ENCODE measurements around the gene TES.
"Not testable (repeated sequence)": the region's sequence is repeated elsewhere in the genome, so short reads cannot be mapped to it uniquely, and the experiment has no call there.

TES gene

GRCh38 chr7:116279217-116279616 lies 68.9 kb downstream of the TES start:
- Histone ChIP-seq H3K9me3 (ENCODE audit: control insufficient read depth, insufficient read depth, low read length) (no peaks in the 10 kb centered on the region), H3K4me1 (ENCODE audit: control insufficient read depth, insufficient read depth, low read length) (no peaks in the 10 kb centered on the region), H3K9ac (ENCODE audit: low read depth, low read length) (no peak overlapping the region), H3K36me3 (ENCODE audit: control insufficient read depth, insufficient read depth, low read length) (no peaks in the 10 kb centered on the region), H3K27me3 (ENCODE audit: control insufficient read depth, insufficient read depth, low read length) (no peaks in the 10 kb centered on the region), H3K4me3 (ENCODE audit: low read depth, low read length) (no peak overlapping the region)

DNA sequence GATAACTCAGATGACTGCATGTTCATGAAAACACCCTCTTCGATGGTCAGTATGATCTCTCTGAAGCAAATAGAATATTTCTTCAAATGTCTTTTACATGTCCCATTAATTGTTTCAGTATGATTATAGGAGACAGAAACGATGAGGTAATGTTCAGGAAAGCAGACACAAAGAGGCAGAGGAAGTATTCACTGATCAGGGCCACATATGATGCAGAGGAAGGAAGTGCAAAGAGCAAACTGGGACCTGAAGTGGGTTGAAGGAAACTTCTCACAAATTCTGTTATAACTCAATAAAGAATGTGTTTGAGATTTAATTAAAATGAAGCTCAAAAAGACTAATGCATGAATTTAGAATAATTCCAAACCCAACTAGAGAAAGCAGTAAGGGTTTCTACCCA lies 70.5 kb downstream of the TES start:
- H3K4me3 ChIP-seq (ENCODE audit: low read depth, low read length) = no peak overlapping the region
- no peak overlapping the region for H3K9ac ChIP-seq (ENCODE audit: low read depth, low read length)
- no peaks in the 10 kb centered on the region for H3K9me3 ChIP-seq (ENCODE audit: control insufficient read depth, insufficient read depth, low read length)
- H3K36me3 ChIP-seq (ENCODE audit: control insufficient read depth, insufficient read depth, low read length) = no peaks in the 10 kb centered on the region
- H3K27me3 ChIP-seq (ENCODE audit: control insufficient read depth, insufficient read depth, low read length) = no peaks in the 10 kb centered on the region
- H3K4me1 ChIP-seq (ENCODE audit: control insufficient read depth, insufficient read depth, low read length) = no peaks in the 10 kb centered on the region

GRCh38 chr7:116283595-116284204 lies 73.4 kb downstream of the TES start:
- H3K4me3 ChIP-seq (ENCODE audit: low read depth, low read length) = no peak overlapping the region
- no peaks in the 10 kb centered on the region for H3K9me3 ChIP-seq (ENCODE audit: control insufficient read depth, insufficient read depth, low read length)
- no peaks in the 10 kb centered on the region for H3K4me1 ChIP-seq (ENCODE audit: control insufficient read depth, insufficient read depth, low read length)
- no peak overlapping the region for H3K9ac ChIP-seq (ENCODE audit: low read depth, low read length)
- H3K27me3 ChIP-seq (ENCODE audit: control insufficient read depth, insufficient read depth, low read length) = no peaks in the 10 kb centered on the region
- no peaks in the 10 kb centered on the region for H3K36me3 ChIP-seq (ENCODE audit: control insufficient read depth, insufficient read depth, low read length)

GRCh38 chr7:116284390-116284789 lies 74.1 kb downstream of the TES start:
- Histone ChIP-seq H3K4me3 (ENCODE audit: low read depth, low read length) (no peak overlapping the region), H3K27me3 (ENCODE audit: control insufficient read depth, insufficient read depth, low read length) (no peaks in the 10 kb centered on the region), H3K9me3 (ENCODE audit: control insufficient read depth, insufficient read depth, low read length) (no peaks in the 10 kb centered on the region), H3K4me1 (ENCODE audit: control insufficient read depth, insufficient read depth, low read length) (no peaks in the 10 kb centered on the region), H3K9ac (ENCODE audit: low read depth, low read length) (no peak overlapping the region), H3K36me3 (ENCODE audit: control insufficient read depth, insufficient read depth, low read length) (no peaks in the 10 kb centered on the region)

- Histone ChIP-seq H3K9me3 (ENCODE audit: control insufficient read depth, insufficient read depth, low read length) (no peaks in the 10 kb centered on the region), H3K4me3 (ENCODE audit: low read depth, low read length) (no peak overlapping the region), H3K4me1 (ENCODE audit: control insufficient read depth, insufficient read depth, low read length) (no peaks in the 10 kb centered on the region), H3K27me3 (ENCODE audit: control insufficient read depth, insufficient read depth, low read length) (no peaks in the 10 kb centered on the region), H3K36me3 (ENCODE audit: control insufficient read depth, insufficient read depth, low read length) (no peaks in the 10 kb centered on the region), H3K9ac (ENCODE audit: low read depth, low read length) (no peak overlapping the region)
Measured at GRCh38 chr7:116285252-116285651, 74.9 kb downstream of the TES start.

DNA sequence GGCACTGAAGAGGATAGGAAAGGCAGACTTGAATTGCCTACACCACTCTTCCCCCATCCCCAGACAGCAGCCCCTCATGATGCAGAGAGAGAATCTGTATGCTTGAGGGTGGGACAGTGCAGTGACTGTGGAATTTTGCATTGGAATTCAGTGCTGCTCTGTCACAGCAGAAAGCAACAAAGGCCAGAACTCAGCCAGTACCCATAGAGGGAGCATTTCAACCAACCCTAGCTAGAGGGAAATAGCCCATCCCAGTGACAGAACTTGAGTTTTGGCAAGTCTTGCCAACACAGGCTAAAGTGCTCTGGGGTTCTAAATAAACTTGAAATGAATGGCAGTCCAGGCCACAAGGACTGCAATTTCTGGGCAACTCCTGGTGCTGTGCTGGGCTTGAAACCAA lies 80.4 kb downstream of the TES start:
- H3K4me1 ChIP-seq (ENCODE audit: control insufficient read depth, insufficient read depth, low read length) = no peaks in the 10 kb centered on the region
- no peak overlapping the region for H3K4me3 ChIP-seq (ENCODE audit: low read depth, low read length)
- no peaks in the 10 kb centered on the region for H3K27me3 ChIP-seq (ENCODE audit: control insufficient read depth, insufficient read depth, low read length)
- H3K9me3 ChIP-seq (ENCODE audit: control insufficient read depth, insufficient read depth, low read length) = no peaks in the 10 kb centered on the region
- no peak overlapping the region for H3K9ac ChIP-seq (ENCODE audit: low read depth, low read length)
- no peaks in the 10 kb centered on the region for H3K36me3 ChIP-seq (ENCODE audit: control insufficient read depth, insufficient read depth, low read length)

- no peak overlapping the region for H3K4me3 ChIP-seq (ENCODE audit: low read depth, low read length)
- H3K27me3 ChIP-seq (ENCODE audit: control insufficient read depth, insufficient read depth, low read length) = no peaks in the 10 kb centered on the region
- H3K9ac ChIP-seq (ENCODE audit: low read depth, low read length) = no peak overlapping the region
- no peaks in the 10 kb centered on the region for H3K4me1 ChIP-seq (ENCODE audit: control insufficient read depth, insufficient read depth, low read length)
- no peaks in the 10 kb centered on the region for H3K9me3 ChIP-seq (ENCODE audit: control insufficient read depth, insufficient read depth, low read length)
- H3K36me3 ChIP-seq (ENCODE audit: control insufficient read depth, insufficient read depth, low read length) = no peaks in the 10 kb centered on the region
Measured at GRCh38 chr7:116291937-116292336, 81.6 kb downstream of the TES start.

DNA sequence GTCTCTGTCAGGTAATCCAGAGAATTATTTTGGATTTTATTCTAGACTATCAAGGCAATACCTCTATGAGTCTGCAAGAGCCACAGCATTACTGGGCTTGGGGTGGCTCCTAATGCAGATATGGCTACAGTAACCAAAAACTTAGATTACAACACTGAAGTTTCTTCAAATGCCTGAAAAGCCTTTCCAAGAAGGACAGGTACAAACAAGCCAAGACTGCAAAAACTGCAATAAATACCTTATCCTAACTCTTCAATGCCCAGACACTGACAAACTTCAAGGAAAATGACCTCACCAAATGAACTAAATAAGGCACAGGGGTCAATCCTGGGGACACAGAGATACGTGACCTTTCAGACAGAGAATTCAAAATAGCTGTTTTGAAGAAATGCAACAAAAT lies 82.0 kb downstream of the TES start:
- Histone ChIP-seq H3K27me3 (ENCODE audit: control insufficient read depth, insufficient read depth, low read length) (no peaks in the 10 kb centered on the region), H3K4me1 (ENCODE audit: control insufficient read depth, insufficient read depth, low read length) (no peaks in the 10 kb centered on the region), H3K9ac (ENCODE audit: low read depth, low read length) (no peak overlapping the region), H3K9me3 (ENCODE audit: control insufficient read depth, insufficient read depth, low read length) (no peaks in the 10 kb centered on the region), H3K36me3 (ENCODE audit: control insufficient read depth, insufficient read depth, low read length) (no peaks in the 10 kb centered on the region), H3K4me3 (ENCODE audit: low read depth, low read length) (no peak overlapping the region)

DNA sequence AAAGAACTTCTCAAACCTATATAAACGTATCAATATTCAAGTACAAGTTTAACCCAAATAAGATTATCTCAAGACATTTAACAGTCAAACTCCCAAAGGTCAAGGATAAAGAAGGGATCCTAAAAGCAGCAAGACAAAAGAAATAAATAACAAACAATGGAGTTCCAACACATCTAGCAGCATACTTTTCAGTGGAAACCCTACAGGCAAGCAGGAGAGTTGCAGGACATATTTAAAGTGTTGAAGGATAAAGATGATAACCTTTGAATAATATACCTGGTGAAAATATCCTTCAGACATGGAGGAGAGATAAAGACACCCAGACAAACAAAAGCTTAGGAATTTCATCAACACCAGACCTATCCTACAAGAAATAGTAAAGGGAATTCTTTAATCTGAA lies 82.8 kb downstream of the TES start:
- Histone ChIP-seq H3K36me3 (ENCODE audit: control insufficient read depth, insufficient read depth, low read length) (no peaks in the 10 kb centered on the region), H3K9ac (ENCODE audit: low read depth, low read length) (no peak overlapping the region), H3K9me3 (ENCODE audit: control insufficient read depth, insufficient read depth, low read length) (no peaks in the 10 kb centered on the region), H3K4me3 (ENCODE audit: low read depth, low read length) (no peak overlapping the region), H3K4me1 (ENCODE audit: control insufficient read depth, insufficient read depth, low read length) (no peaks in the 10 kb centered on the region), H3K27me3 (ENCODE audit: control insufficient read depth, insufficient read depth, low read length) (no peaks in the 10 kb centered on the region)

- Histone ChIP-seq H3K4me1 (ENCODE audit: control insufficient read depth, insufficient read depth, low read length) (no peaks in the 10 kb centered on the region), H3K9ac (ENCODE audit: low read depth, low read length) (no peak overlapping the region), H3K27me3 (ENCODE audit: control insufficient read depth, insufficient read depth, low read length) (no peaks in the 10 kb centered on the region), H3K4me3 (ENCODE audit: low read depth, low read length) (no peak overlapping the region), H3K9me3 (ENCODE audit: control insufficient read depth, insufficient read depth, low read length) (no peaks in the 10 kb centered on the region), H3K36me3 (ENCODE audit: control insufficient read depth, insufficient read depth, low read length) (no peaks in the 10 kb centered on the region)
Measured at GRCh38 chr7:116293633-116294032, 83.3 kb downstream of the TES start.

DNA sequence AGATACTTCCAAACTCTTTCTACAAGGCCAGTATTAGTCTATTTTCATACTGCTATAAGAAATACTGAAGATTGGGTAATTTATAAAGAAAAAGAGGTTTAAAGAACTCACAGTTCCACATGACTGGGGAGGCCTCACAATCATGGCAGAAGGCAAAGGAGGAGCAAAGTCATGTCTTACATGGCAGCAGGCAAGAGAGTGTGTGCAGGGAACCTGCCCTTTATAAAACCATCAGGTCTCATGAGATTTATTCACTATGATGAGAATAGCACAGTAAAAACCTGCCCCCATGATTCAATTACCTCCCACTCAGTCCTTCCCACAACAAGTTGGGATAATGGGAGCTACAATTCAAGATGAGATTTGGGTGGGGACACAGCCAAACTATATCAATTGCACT lies 85.6 kb downstream of the TES start:
- not testable (repeated sequence) for H3K36me3 ChIP-seq (ENCODE audit: control insufficient read depth, insufficient read depth, low read length); H3K9me3 ChIP-seq (ENCODE audit: control insufficient read depth, insufficient read depth, low read length); H3K4me1 ChIP-seq (ENCODE audit: control insufficient read depth, insufficient read depth, low read length); H3K4me3 ChIP-seq (ENCODE audit: low read depth, low read length); H3K9ac ChIP-seq (ENCODE audit: low read depth, low read length); H3K27me3 ChIP-seq (ENCODE audit: control insufficient read depth, insufficient read depth, low read length)

- H3K9me3 ChIP-seq (ENCODE audit: control insufficient read depth, insufficient read depth, low read length) = no peaks in the 10 kb centered on the region
- no peak overlapping the region for H3K9ac ChIP-seq (ENCODE audit: low read depth, low read length)
- H3K4me1 ChIP-seq (ENCODE audit: control insufficient read depth, insufficient read depth, low read length) = no peaks in the 10 kb centered on the region
- H3K27me3 ChIP-seq (ENCODE audit: control insufficient read depth, insufficient read depth, low read length) = no peaks in the 10 kb centered on the region
- H3K4me3 ChIP-seq (ENCODE audit: low read depth, low read length) = no peak overlapping the region
- H3K36me3 ChIP-seq (ENCODE audit: control insufficient read depth, insufficient read depth, low read length) = no peaks in the 10 kb centered on the region
Measured at GRCh38 chr7:116298055-116298454, 87.7 kb downstream of the TES start.

Data from iPS-15b (cell line).